Renal cortex interstitium (tissue), 15 donors: Measurements from ENCODE around the gene RECK. TPM values are rescaled to one million over a fixed set of nuclear protein-coding genes. Genes with fewer than 3 reads are reported as not detected.
"Not testable (repeated sequence)": the region's sequence is repeated elsewhere in the genome, so short reads cannot be mapped to it uniquely, and the experiment has no call there.

Experiments used
- DNase-seq, 11 donors: peaks; one replicate each; pipeline ENCODE4 v3.0.0-alpha.2; 2013; ENCODE audit warnings: low read depth in 9 of 11, low spot score in 4 of 11; ENCODE audit errors: extremely low read depth in 1 of 11
- long read RNA-seq, 16 experiments: transcript quantifications; one replicate each; lab custom pipeline, GENCODE V29; 2026
- polyA plus RNA-seq, 3 donors: library from polyadenylated mRNA; unstranded; fragments of 120-200 nt; gene quantifications; one replicate each; pipeline ENCODE4 v1.2.1, GENCODE V29; 2013; ENCODE audit not compliant: insufficient read length in 3 of 3

Gene RECK
- 10 to 100 TPM; 26.5 to 32.5 (median 29.3) TPM for polyA plus RNA-seq
- long read RNA-seq, donor 1, full-length matches to known transcripts: 4 of 9 reads
- long read RNA-seq, donor 1, partial matches to known transcripts: 5 of 9 reads
- long read RNA-seq, donor 1, other reads (novel, unspliced or antisense): 0 of 9 reads
- long read RNA-seq, donor 2, full-length matches to known transcripts: 1 of 13 reads
- long read RNA-seq, donor 2, partial matches to known transcripts: 12 of 13 reads
- long read RNA-seq, donor 2, other reads (novel, unspliced or antisense): 0 of 13 reads
- long read RNA-seq, donor 3: 0 reads
- long read RNA-seq, donor 4, full-length matches to known transcripts: 3 of 9 reads
- long read RNA-seq, donor 4, partial matches to known transcripts: 6 of 9 reads
- long read RNA-seq, donor 4, other reads (novel, unspliced or antisense): 0 of 9 reads
- long read RNA-seq, donor 5: 0 reads
- long read RNA-seq, donor 6: 0 reads
- long read RNA-seq, donor 7, partial matches to known transcripts: 11 of 11 reads
- long read RNA-seq, donor 7, other reads (novel, unspliced or antisense): 0 of 11 reads
- long read RNA-seq, donor 8, full-length matches to known transcripts: 3 of 50 reads
- long read RNA-seq, donor 8, partial matches to known transcripts: 47 of 50 reads
- long read RNA-seq, donor 8, other reads (novel, unspliced or antisense): 0 of 50 reads
- long read RNA-seq, donor 9, full-length matches to known transcripts: 4 of 15 reads
- long read RNA-seq, donor 9, partial matches to known transcripts: 11 of 15 reads
- long read RNA-seq, donor 9, other reads (novel, unspliced or antisense): 0 of 15 reads
- long read RNA-seq, donor 10, full-length matches to known transcripts: 1 of 10 reads
- long read RNA-seq, donor 10, partial matches to known transcripts: 9 of 10 reads
- long read RNA-seq, donor 10, other reads (novel, unspliced or antisense): 0 of 10 reads
- long read RNA-seq, donor 11, full-length matches to known transcripts: 5 of 18 reads
- long read RNA-seq, donor 11, partial matches to known transcripts: 13 of 18 reads
- long read RNA-seq, donor 11, other reads (novel, unspliced or antisense): 0 of 18 reads
- long read RNA-seq, donor 12, partial matches to known transcripts: 10 of 10 reads
- long read RNA-seq, donor 12, other reads (novel, unspliced or antisense): 0 of 10 reads
- long read RNA-seq, donor 13: 0 reads
- long read RNA-seq, donor 14, full-length matches to known transcripts: 1 of 1 reads
- long read RNA-seq, donor 14, partial matches to known transcripts: 0 of 1 reads
- long read RNA-seq, donor 14, other reads (novel, unspliced or antisense): 0 of 1 reads
- long read RNA-seq, donor 15, full-length matches to known transcripts: 2 of 2 reads
- long read RNA-seq, donor 15, partial matches to known transcripts: 0 of 2 reads
- long read RNA-seq, donor 15, other reads (novel, unspliced or antisense): 0 of 2 reads
- long read RNA-seq, donor 16, full-length matches to known transcripts: 2 of 84 reads
- long read RNA-seq, donor 16, partial matches to known transcripts: 82 of 84 reads
- long read RNA-seq, donor 16, other reads (novel, unspliced or antisense): 0 of 84 reads

GRCh38 chr9:36036780-36037548 is at the start of gene RECK:
RECK (plus strand) TSS chr9:36036913; CDS start chr9:36036999, 86 bp downstream.
- peak; percentile 41 to 79 (median 73) for DNase-seq

GRCh38 chr9:35990155-35990554 is 46.6 kb upstream of the RECK start:
- DNase-seq: no peak

- not testable (repeated sequence) for DNase-seq
Measured at GRCh38 chr9:35993136-35993535, 43.6 kb upstream of the RECK start.

- DNase-seq: no peak
Measured at GRCh38 chr9:35993976-35994720, 42.6 kb upstream of the RECK start.

GRCh38 chr9:35994959-35995358 is 41.8 kb upstream of the RECK start:
- DNase-seq: no peak

GRCh38 chr9:35996358-35996970 is 40.2 kb upstream of the RECK start:
- DNase-seq: no peak

- DNase-seq: not testable (repeated sequence)
Measured at GRCh38 chr9:35997016-35997415, 39.7 kb upstream of the RECK start.

GRCh38 chr9:35998333-35998732 is 38.4 kb upstream of the RECK start:
- no peak for DNase-seq

- DNase-seq: no peak
Measured at GRCh38 chr9:36005891-36006290, 30.8 kb upstream of the RECK start.

- DNase-seq: no peak
Measured at GRCh38 chr9:36006549-36007315, 30.0 kb upstream of the RECK start.

GRCh38 chr9:36007316-36007708 is 29.4 kb upstream of the RECK start:
- no peak for DNase-seq

GRCh38 chr9:36007852-36008251 is 28.9 kb upstream of the RECK start:
- no peak for DNase-seq

- DNase-seq: peak in 10 of 11 donors; percentile 18 to 63 (median 38)
Measured at GRCh38 chr9:36008774-36009300, 27.9 kb upstream of the RECK start.

GRCh38 chr9:36011379-36011778 is 25.3 kb upstream of the RECK start:
- DNase-seq: no peak

- no peak for DNase-seq
Measured at GRCh38 chr9:36017278-36017677, 19.4 kb upstream of the RECK start.

GRCh38 chr9:36018129-36018528 is 18.6 kb upstream of the RECK start:
- no peak for DNase-seq
